GM13977 (cell line): ENCODE measurements around the gene USP25.

Source experiments
- DNase-seq: peaks from one replicate; pipeline ENCODE4 v3.0.0; 2012; ENCODE audit warnings: low spot score
- in situ Hi-C: fragments of 300-500 bp; cut with MboI; formaldehyde crosslinking; loops from one replicate; pipeline ENCODE4 v1.12.0; 2022; ENCODE audit warnings: low sequenced_read_pairs, low pct_unique_long_range_greater_than_20kb, mixed read lengths, inconsistent platforms; ENCODE audit not compliant: unreplicated experiment
- TF ChIP-seq, protein P1 (sequence below): IDR thresholded peaks from 2 replicates; pipeline ENCODE4 v1.5.1; 2012; ENCODE audit warnings: mild to moderate bottlenecking, control low read depth; ENCODE audit not compliant: insufficient read depth; ENCODE audit errors: extremely low read depth, missing control alignments

The USP25 gene

GRCh38 chr21:15826147-15826780, 96.5 kb downstream of the USP25 start:
- DNase-seq = peak; percentile 25
- in situ Hi-C loops = no loop called here
- TF ChIP-seq, protein P1, sequence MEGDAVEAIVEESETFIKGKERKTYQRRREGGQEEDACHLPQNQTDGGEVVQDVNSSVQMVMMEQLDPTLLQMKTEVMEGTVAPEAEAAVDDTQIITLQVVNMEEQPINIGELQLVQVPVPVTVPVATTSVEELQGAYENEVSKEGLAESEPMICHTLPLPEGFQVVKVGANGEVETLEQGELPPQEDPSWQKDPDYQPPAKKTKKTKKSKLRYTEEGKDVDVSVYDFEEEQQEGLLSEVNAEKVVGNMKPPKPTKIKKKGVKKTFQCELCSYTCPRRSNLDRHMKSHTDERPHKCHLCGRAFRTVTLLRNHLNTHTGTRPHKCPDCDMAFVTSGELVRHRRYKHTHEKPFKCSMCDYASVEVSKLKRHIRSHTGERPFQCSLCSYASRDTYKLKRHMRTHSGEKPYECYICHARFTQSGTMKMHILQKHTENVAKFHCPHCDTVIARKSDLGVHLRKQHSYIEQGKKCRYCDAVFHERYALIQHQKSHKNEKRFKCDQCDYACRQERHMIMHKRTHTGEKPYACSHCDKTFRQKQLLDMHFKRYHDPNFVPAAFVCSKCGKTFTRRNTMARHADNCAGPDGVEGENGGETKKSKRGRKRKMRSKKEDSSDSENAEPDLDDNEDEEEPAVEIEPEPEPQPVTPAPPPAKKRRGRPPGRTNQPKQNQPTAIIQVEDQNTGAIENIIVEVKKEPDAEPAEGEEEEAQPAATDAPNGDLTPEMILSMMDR = peak; percentile 68

- TF ChIP-seq, protein P1 = no peak
- in situ Hi-C loops = no loop called here
- DNase-seq = no peak
These were observed 97.3 kb downstream of the USP25 start for GRCh38 chr21:15826908-15827601.

DNA sequence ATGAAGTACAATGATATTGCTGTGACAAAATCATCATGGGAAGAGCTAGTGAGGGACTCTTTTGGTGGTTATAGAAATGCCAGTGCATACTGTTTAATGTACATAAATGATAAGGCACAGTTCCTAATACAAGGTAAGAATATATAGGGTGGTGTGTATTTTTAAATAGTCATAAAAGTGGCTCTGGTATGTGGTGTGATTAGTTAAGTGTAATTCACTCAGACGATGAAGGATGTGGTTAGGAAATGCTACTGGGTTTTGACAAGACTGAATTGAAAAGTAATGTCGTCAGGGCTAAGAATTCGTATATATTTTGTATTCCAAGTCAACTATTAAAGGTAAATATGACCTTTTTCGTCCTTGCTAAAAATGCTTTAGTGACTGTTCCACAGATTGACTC, 101.7 kb downstream of the USP25 start:
- DNase-seq = no peak
- in situ Hi-C loops = no loop called here
- TF ChIP-seq, protein P1 = no peak

DNA sequence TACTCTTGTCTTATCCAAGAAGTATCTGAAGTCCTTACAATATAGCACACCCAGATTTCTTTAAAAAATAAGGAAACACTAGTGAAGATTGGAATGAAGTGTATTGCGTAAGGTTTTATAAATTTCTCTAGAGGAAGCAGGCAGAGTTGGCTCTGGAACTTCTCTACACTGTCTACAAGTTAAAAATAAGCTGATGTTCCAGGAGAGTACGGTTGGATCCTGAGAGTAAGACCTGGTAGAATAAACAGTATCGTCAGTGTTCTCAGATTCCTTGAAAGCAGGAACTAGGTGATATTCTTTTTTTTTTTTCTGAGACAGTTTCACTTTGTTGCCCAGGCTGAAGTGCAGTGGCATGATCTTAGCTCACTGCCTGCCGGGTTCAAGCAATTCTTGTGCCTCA, 107.9 kb downstream of the USP25 start:
- TF ChIP-seq, protein P1 = no peak
- in situ Hi-C loops = no loop called here
- DNase-seq = no peak

GRCh38 chr21:15839026-15839425, 109.2 kb downstream of the USP25 start:
- in situ Hi-C loops = no loop called here
- no peak for DNase-seq
- TF ChIP-seq, protein P1 = no peak

- TF ChIP-seq, protein P1 = no peak
These were observed 109.8 kb downstream of the USP25 start for GRCh38 chr21:15839601-15840000.

More at GRCh38 chr21:15839601-15840000, 109.8 kb downstream of the USP25 start:
- in situ Hi-C loops = no loop called here
- no peak for DNase-seq
